Prostate gland (tissue), 2 donors: ENCODE results near the gene PARP14. TPM values are rescaled to one million over a fixed set of nuclear protein-coding genes. Genes with fewer than 3 reads are reported as not detected.
A peak's percentile ranks its signal among the peaks of the same experiment; 100 is the strongest.

Experiments
- DNase-seq: peaks from one replicate; pipeline ENCODE4 v3.0.0-alpha.2; 2019; ENCODE audit warnings: low spot score
- H3K27ac ChIP-seq, 2 donors: fragments of 200-600 bp; sonication (generic); 2 replicates each; pipeline ENCODE4 v1.5.1; 2017 to 2019
- H3K27me3 ChIP-seq: fragments of 200-600 bp; sonication (generic); replicated peaks from 2 replicates; pipeline ENCODE4 v1.5.1; 2019; ENCODE audit not compliant: insufficient read depth
- H3K36me3 ChIP-seq, 2 donors: fragments of 200-600 bp; sonication (generic); 1 replicate in 1 of 2; 2 replicates in 1 of 2; pipeline versions ENCODE4 v1.5.1 to v1.8.1; 2017 to 2019
- H3K4me1 ChIP-seq: fragments of 200-600 bp; sonication (generic); replicated peaks from 2 replicates; pipeline ENCODE4 v1.5.1; 2019
- H3K4me3 ChIP-seq, 2 donors: fragments of 200-600 bp; sonication (generic); 2 replicates each; pipeline ENCODE4 v1.5.1; 2017 to 2019
- H3K9me3 ChIP-seq: fragments of 200-600 bp; sonication (generic); 2 replicates; pipeline ENCODE4 v1.5.1; 2017
- POLR2A ChIP-seq: fragments of 450-650 bp; IDR thresholded peaks from one replicate; pipeline ENCODE4 v1.6.1; 2016; ENCODE audit warnings: antibody characterized with exemption, mild to moderate bottlenecking
- POLR2AphosphoS5 ChIP-seq: sonication (generic); formaldehyde crosslinking; IDR thresholded peaks from one replicate; pipeline ENCODE4 v1.6.1; 2017; ENCODE audit warnings: antibody characterized with exemption
- WGBS: methylation state at CpG from one replicate; pipeline ENCODE4 v1.1.5; 2018; 5-methylcytosine and 5-hydroxymethylcytosine counted together
- intact Hi-C: fragments of 100-400 bp; cut with DNase I; formaldehyde crosslinking; loops from one replicate; pipeline ENCODE4 v1.14.2; 2022
- total RNA-seq, 2 donors: library from RNA; depleted of rRNA; stranded (reverse); fragments of >200 nt; gene quantifications; one replicate each; pipeline ENCODE4 v1.1.0, GENCODE V29; 2016
- TF ChIP-seq, protein P1 (sequence below), 4 experiments: fragments of 200-600 bp in 2 of 4; fragments of 450-650 bp in 2 of 4; sonication (generic) in 2 of 4; IDR thresholded peaks; 1 replicate in 3 of 4; 2 replicates in 1 of 4; pipeline ENCODE4 v1.5.1; 2016 to 2019; ENCODE audit warnings: antibody characterized with exemption in 4 of 4, mild to moderate bottlenecking in 2 of 4, moderate library complexity in 2 of 4

The PARP14 gene
- total RNA-seq, 2 donors from 2014 or later = 28.1 to 43.3 TPM

DNA sequence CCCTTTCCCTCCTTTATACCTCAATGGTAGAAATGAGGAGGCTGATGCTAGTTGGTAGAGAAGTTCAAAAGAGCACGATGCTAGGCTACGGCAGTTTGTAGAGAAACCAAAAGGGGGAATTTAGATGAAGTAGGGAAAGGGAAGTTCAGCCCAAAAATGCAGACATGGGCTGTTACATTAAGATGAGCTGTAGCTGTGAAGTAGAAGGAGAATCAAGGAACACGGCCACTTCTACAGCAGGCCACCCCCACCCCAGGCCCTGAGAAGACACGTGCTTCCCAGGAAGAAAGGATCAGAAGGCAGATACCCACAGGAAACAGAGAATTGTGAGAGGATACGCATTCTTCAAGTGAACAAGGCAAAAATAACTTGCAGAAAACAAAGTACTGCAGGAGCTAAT lies 2.1 kb upstream of the PARP14 start:
- H3K4me1 ChIP-seq = no peaks in the 10 kb centered on the region
- peak overlapping the region in 1 of 2 donors; percentile 96 for H3K27ac ChIP-seq
- WGBS = 82% methylated on average over 5 of the region's 5 CpGs
- DNase-seq = no peak
- TF ChIP-seq, protein P1, sequence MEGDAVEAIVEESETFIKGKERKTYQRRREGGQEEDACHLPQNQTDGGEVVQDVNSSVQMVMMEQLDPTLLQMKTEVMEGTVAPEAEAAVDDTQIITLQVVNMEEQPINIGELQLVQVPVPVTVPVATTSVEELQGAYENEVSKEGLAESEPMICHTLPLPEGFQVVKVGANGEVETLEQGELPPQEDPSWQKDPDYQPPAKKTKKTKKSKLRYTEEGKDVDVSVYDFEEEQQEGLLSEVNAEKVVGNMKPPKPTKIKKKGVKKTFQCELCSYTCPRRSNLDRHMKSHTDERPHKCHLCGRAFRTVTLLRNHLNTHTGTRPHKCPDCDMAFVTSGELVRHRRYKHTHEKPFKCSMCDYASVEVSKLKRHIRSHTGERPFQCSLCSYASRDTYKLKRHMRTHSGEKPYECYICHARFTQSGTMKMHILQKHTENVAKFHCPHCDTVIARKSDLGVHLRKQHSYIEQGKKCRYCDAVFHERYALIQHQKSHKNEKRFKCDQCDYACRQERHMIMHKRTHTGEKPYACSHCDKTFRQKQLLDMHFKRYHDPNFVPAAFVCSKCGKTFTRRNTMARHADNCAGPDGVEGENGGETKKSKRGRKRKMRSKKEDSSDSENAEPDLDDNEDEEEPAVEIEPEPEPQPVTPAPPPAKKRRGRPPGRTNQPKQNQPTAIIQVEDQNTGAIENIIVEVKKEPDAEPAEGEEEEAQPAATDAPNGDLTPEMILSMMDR (IDR thresholded peaks at IDR 0.05) = no peak
- TF ChIP-seq POLR2A (no peak), POLR2AphosphoS5 (no peak)
- no peaks in the 10 kb centered on the region for H3K27me3 ChIP-seq
- no peaks in the 10 kb centered on the region for H3K9me3 ChIP-seq
- intact Hi-C loops = loop anchor here (2.0 to 5.0 kb wide), 4 partner anchors 118 to 1131 kb away; partner anchors contain the start of gene POLQ
- H3K4me3 ChIP-seq = no peak overlapping the region
- H3K36me3 ChIP-seq = no peaks in the 10 kb centered on the region

DNA sequence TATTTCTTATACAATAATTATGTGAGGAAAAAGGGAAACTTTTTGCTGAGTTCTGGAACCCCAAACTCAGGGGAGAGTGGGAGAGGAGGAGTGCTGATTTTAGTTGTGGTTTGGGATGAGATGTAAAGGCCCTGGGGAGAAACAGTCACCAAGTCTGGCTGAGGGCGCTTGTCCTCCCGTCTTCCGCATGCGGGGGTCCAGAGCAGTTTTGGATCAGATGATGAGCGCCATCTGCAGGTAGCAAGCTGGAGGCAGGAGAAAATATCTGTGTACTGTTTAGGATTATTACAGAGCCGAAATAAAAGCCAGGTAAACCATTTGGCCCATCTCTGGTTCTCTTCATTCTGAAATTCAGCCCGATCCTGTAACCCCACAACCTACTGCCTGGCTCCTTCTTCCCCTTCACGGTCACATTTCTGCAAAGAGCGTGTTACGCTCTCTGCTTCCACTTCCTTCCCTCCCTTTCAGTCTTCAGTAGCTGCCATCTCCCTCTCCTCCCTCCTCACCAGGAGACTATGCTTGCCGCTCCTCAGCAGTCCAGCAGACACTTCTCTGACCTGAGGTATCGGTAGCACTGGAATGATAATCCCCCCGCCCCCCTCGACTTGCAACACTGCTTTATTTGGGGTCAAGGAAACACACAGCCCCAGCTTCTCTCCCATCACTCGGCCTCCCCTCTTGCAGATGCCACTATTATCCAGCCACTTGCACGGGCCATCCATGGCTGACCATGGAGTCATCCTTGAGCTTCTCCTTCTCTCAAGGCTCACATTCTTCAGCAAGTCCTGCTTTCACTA lies 1.4 kb upstream of the PARP14 start:
- no peaks in the 10 kb centered on the region for H3K4me1 ChIP-seq
- H3K27me3 ChIP-seq = no peaks in the 10 kb centered on the region
- H3K4me3 ChIP-seq = peak overlapping the region in 1 of 2 donors; percentile 73
- WGBS = 12% methylated on average over 16 of the region's 16 CpGs
- H3K9me3 ChIP-seq = no peaks in the 10 kb centered on the region
- TF ChIP-seq POLR2AphosphoS5 = peak; percentile 58
- no peak for TF ChIP-seq POLR2A
- TF ChIP-seq, protein P1 (IDR thresholded peaks at IDR 0.05) = peak; percentile 70 to 93 (median 90)
- no peaks in the 10 kb centered on the region for H3K36me3 ChIP-seq
- intact Hi-C loops = loop anchor here (2.0 to 5.0 kb wide), 4 partner anchors 118 to 1132 kb away; partner anchors contain the start of gene POLQ
- peak; percentile 81 for DNase-seq
- H3K27ac ChIP-seq = peak overlapping the region; percentile 96

DNA sequence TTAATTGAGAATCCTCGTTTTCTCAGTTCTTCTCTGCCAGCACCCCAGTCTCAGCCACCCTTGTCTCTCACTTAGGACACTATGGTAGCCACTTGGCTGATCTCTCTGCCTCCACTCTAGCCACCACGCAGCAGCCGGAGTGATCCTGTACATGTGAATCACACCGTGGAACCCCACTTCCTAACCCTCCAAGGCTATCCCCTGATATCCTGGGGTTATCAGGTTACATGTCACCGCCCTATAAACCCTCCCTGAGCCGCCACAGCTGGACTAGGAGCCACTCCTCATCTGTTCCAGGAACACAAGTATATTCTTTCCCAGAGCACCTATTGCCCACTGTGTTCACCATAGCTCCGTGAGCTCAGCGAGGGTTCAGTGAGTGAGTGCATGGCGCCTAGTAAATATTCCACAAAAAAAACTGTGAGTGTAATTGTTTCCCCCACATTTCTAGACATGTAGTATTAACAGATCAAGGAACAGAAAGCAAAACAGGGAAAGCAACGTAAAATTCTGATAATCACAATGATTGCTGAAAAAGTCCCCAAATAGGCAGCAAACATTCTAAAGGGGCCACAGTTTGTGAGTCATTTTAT lies 661 bp upstream of the PARP14 start:
- H3K4me1 ChIP-seq = no peaks in the 10 kb centered on the region
- DNase-seq = no peak
- H3K9me3 ChIP-seq = no peaks in the 10 kb centered on the region
- H3K27ac ChIP-seq = peak overlapping the region; percentile 96
- intact Hi-C loops = loop anchor here (2.0 to 5.0 kb wide), 4 partner anchors 119 to 1133 kb away; partner anchors contain the start of gene POLQ
- H3K4me3 ChIP-seq = peak overlapping the region; percentile 73 to 83
- TF ChIP-seq POLR2A = no peak
- TF ChIP-seq POLR2AphosphoS5 = no peak
- TF ChIP-seq, protein P1 (IDR thresholded peaks at IDR 0.05) = no peak
- no peaks in the 10 kb centered on the region for H3K36me3 ChIP-seq
- 39% methylated on average over 10 of the region's 10 CpGs for WGBS
- H3K27me3 ChIP-seq = no peaks in the 10 kb centered on the region

DNA sequence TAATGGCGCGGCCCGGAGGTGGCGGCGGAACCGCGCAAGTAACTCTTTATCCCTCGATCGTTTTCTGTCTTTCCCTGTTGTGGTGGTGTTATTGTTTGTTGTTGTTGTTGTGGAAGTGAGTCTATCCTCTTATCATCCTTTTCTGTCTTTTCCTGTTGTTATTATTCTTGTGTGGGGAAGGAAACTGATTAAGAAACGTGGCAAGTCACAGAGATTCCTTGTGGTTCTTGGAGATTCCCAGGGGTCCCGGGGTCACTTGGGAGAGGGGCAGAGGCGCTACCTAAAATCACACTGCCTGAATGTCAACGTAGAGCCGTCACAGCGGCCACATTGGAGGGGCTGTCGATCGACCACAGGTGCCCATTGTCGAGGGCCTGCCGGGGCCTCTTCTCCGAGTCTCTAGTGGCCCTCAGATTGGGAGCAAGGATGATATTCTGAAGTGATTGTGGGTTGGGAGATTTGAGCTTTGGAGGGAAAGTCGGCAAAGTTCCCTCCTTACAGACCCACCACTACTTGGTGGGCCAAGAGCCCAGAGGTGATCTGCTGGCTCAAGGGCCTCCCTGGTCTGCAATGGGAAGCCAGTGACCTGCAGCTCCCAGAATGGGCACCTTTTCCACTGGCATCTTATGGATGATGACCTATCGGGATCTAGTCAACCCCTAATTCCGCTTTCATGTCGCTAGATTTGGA lies 790 bp downstream of the PARP14 start:
- Histone ChIP-seq H3K9me3 (no peaks in the 10 kb centered on the region), H3K27ac (peak overlapping the region; percentile 96), H3K4me1 (no peaks in the 10 kb centered on the region), H3K27me3 (no peaks in the 10 kb centered on the region), H3K4me3 (peak overlapping the region; percentile 73 to 83), H3K36me3 (no peaks in the 10 kb centered on the region)
- no peak for TF ChIP-seq POLR2A
- TF ChIP-seq, protein P1 (IDR thresholded peaks at IDR 0.05) = no peak
- WGBS = 22% methylated on average over 24 of the region's 24 CpGs
- intact Hi-C loops = no loop called here
- DNase-seq = no peak
